ENCODE measurements around the gene MLLT10.

DNA sequence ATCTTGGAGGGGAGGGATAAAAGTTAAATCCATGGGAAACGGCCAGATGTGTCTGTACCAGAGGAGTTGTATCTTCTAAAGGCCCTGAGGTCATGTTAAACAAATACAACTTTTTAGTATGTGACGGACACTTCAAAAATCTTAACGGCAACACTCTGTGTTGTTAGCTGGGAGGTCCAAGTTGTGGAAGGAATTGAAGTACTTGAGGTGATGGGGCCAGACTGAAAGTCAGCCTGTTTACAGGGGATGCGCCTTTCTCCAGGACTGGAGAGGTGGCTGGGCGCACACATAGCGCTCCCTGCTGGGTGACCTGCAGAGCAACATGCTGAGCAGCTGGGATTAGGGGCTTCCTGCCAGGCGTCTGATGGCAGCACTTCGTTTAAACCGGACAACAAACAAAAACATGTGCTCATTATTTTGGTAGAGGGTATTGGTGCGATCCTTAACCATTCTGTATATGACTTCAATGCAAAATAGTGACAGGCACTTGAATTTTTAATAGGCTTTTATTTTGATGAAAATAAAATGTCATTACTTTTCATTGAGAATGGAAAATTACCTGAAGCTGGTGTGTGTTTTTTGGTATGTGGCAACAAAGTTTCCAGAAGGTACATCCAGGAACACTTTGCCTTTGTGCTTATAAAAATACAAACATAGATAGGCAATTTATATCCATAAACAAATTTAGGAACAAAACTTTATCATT is 198.2 kb downstream of the MLLT10 start:
- TF ChIP-seq EP300 (IDR thresholded peaks at IDR 0.05) (no peak), POLR2AphosphoS5 (IDR thresholded peaks at IDR 0.05) (no peak)
